Measurements from ENCODE around the gene ZNF652.

Gene ZNF652

GRCh38 chr17:49260817-49261291 is 101.2 kb downstream of the ZNF652 start:
- Histone ChIP-seq H3K27me3 (replicated peaks) (no peaks in the 10 kb centered on the region), H3K27ac (peak overlapping the region; percentile 76), H3K4me3 (ENCODE audit: low read depth, low read length) (peak overlapping the region; percentile 55), H3K36me3 (replicated peaks) (no peaks in the 10 kb centered on the region)
- DNase-seq = peak; percentile 79
- in situ Hi-C loops (cut with HindIII; ENCODE audit: low pct_ligation_motif_present, low sequenced_read_pairs) = no loop called here
- no peak for TF ChIP-seq CTCF (IDR thresholded peaks at IDR 0.05; ENCODE audit: low read depth, low read length, missing control alignments)

- in situ Hi-C loops (cut with HindIII; ENCODE audit: low pct_ligation_motif_present, low sequenced_read_pairs) = no loop called here
- H3K27me3 ChIP-seq (replicated peaks) = no peaks in the 10 kb centered on the region
- no peak for TF ChIP-seq CTCF (IDR thresholded peaks at IDR 0.05; ENCODE audit: low read depth, low read length, missing control alignments)
- H3K4me3 ChIP-seq (ENCODE audit: low read depth, low read length) = peak overlapping the region; percentile 55
- H3K36me3 ChIP-seq (replicated peaks) = no peaks in the 10 kb centered on the region
- peak overlapping the region; percentile 76 for H3K27ac ChIP-seq
- DNase-seq = peak; percentile 45
Measured at GRCh38 chr17:49260011-49260816, 101.8 kb downstream of the ZNF652 start.

GRCh38 chr17:49259663-49260010 is 102.4 kb downstream of the ZNF652 start:
- DNase-seq = no peak
- H3K27ac ChIP-seq = peak overlapping the region; percentile 76
- no peak for TF ChIP-seq CTCF (IDR thresholded peaks at IDR 0.05; ENCODE audit: low read depth, low read length, missing control alignments)
- in situ Hi-C loops (cut with HindIII; ENCODE audit: low pct_ligation_motif_present, low sequenced_read_pairs) = no loop called here
- H3K27me3 ChIP-seq (replicated peaks) = no peaks in the 10 kb centered on the region
- H3K36me3 ChIP-seq (replicated peaks) = no peaks in the 10 kb centered on the region
- H3K4me3 ChIP-seq (ENCODE audit: low read depth, low read length) = peak overlapping the region; percentile 55

GRCh38 chr17:49258394-49258793 is 103.7 kb downstream of the ZNF652 start:
- no peaks in the 10 kb centered on the region for H3K36me3 ChIP-seq (replicated peaks)
- no peak overlapping the region for H3K4me3 ChIP-seq (ENCODE audit: low read depth, low read length)
- H3K27me3 ChIP-seq (replicated peaks) = no peaks in the 10 kb centered on the region
- no peak for DNase-seq
- TF ChIP-seq CTCF (IDR thresholded peaks at IDR 0.05; ENCODE audit: low read depth, low read length, missing control alignments) = no peak
- in situ Hi-C loops (cut with HindIII; ENCODE audit: low pct_ligation_motif_present, low sequenced_read_pairs) = no loop called here
- H3K27ac ChIP-seq = no peak overlapping the region

DNA sequence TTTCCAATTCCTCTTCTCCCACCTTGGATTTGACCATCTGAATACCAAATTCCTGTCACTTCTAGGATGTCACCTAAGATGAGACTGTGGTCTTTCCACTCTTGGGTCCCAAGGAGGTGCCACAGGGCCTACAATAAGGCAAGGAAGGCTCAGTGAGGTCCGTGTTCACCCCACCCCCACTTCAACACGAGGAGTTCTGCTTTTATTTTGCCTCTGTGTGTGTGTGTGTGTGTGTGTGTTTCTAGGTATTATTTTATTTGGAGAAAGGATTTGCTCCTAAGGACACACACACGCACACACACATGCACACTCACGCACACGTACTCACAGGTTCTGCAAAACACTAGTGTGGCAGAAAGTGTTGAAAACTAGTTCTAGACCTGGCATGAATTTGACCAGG is 106.9 kb downstream of the ZNF652 start:
- no peak overlapping the region for H3K4me3 ChIP-seq (ENCODE audit: low read depth, low read length)
- no peak for TF ChIP-seq CTCF (IDR thresholded peaks at IDR 0.05; ENCODE audit: low read depth, low read length, missing control alignments)
- no peaks in the 10 kb centered on the region for H3K27me3 ChIP-seq (replicated peaks)
- DNase-seq = no peak
- no peaks in the 10 kb centered on the region for H3K36me3 ChIP-seq (replicated peaks)
- in situ Hi-C loops (cut with HindIII; ENCODE audit: low pct_ligation_motif_present, low sequenced_read_pairs) = no loop called here
- no peak overlapping the region for H3K27ac ChIP-seq

DNA sequence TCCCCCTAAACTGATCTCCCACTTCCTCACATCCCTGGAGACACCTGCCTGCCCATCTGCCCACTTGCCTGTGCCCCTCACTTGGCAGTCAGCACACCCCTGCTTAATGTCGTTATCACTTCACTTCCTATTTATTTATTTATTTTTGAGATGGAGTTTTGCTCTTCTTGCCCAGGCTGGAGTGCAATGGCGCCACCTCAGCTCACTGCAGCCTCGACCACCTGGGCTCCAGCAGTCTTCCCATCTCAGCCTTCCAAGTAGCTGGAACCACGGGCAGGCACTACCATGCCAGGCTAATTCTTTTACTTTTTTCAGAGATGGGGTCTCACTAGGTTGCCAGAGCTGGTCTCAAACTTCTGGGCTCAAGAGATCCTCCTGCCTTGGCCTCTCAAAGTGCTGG is 108.0 kb downstream of the ZNF652 start:
- in situ Hi-C loops (cut with HindIII; ENCODE audit: low pct_ligation_motif_present, low sequenced_read_pairs) = no loop called here
- no peaks in the 10 kb centered on the region for H3K27me3 ChIP-seq (replicated peaks)
- TF ChIP-seq CTCF (IDR thresholded peaks at IDR 0.05; ENCODE audit: low read depth, low read length, missing control alignments) = no peak
- H3K4me3 ChIP-seq (ENCODE audit: low read depth, low read length) = no peak overlapping the region
- DNase-seq = no peak
- no peaks in the 10 kb centered on the region for H3K36me3 ChIP-seq (replicated peaks)
- no peak overlapping the region for H3K27ac ChIP-seq
